HG03378 (cell line): ENCODE data around the gene PPIH.
"Not testable (repeated sequence)": the region's sequence is repeated elsewhere in the genome, so short reads cannot be mapped to it uniquely, and the experiment has no call there.

ENCODE experiments used
- ATAC-seq: cut with Tn5 transposase; IDR thresholded peaks from one replicate; pipeline ENCODE4 v1.9.1; 2021; ENCODE audit warnings: mild to moderate bottlenecking, moderate library complexity; ENCODE audit not compliant: unreplicated experiment

Gene PPIH

GRCh38 chr1:42681741-42682483 lies 23.7 kb downstream of the PPIH start, which contains the start of gene YBX1:
TSS of gene YBX1 (plus strand) at chr1:42682418. CDS start at chr1:42682566, 148 bp downstream.
- peak; percentile 93 for ATAC-seq

GRCh38 chr1:42682484-42682738 lies 24.2 kb downstream of the PPIH start:
- not testable (repeated sequence) for ATAC-seq

GRCh38 chr1:42682739-42683531 lies 24.7 kb downstream of the PPIH start:
- ATAC-seq: no peak

- ATAC-seq: no peak
Observed at GRCh38 chr1:42684139-42684538, 25.9 kb downstream of the PPIH start.

- ATAC-seq: no peak
Observed at GRCh38 chr1:42686418-42686817, 28.2 kb downstream of the PPIH start.

- ATAC-seq: no peak
Observed at GRCh38 chr1:42689912-42690311, 31.7 kb downstream of the PPIH start.

GRCh38 chr1:42690477-42691156 lies 32.4 kb downstream of the PPIH start:
- ATAC-seq: no peak

GRCh38 chr1:42691157-42691498 lies 32.9 kb downstream of the PPIH start:
- no peak for ATAC-seq

- no peak for ATAC-seq
Observed at GRCh38 chr1:42692461-42692860, 34.2 kb downstream of the PPIH start.

- ATAC-seq: no peak
Observed at GRCh38 chr1:42692911-42693310, 34.7 kb downstream of the PPIH start.

GRCh38 chr1:42698081-42698813 lies 40.0 kb downstream of the PPIH start:
- no peak for ATAC-seq

- no peak for ATAC-seq
Observed at GRCh38 chr1:42700006-42700405, 41.8 kb downstream of the PPIH start.

- ATAC-seq: no peak
Observed at GRCh38 chr1:42703888-42704464, 45.8 kb downstream of the PPIH start.

- not testable (repeated sequence) for ATAC-seq
Observed at GRCh38 chr1:42712808-42713207, 54.6 kb downstream of the PPIH start.

GRCh38 chr1:42713293-42713692 lies 55.1 kb downstream of the PPIH start:
- ATAC-seq: no peak

GRCh38 chr1:42714441-42714840 lies 56.2 kb downstream of the PPIH start:
- not testable (repeated sequence) for ATAC-seq

- ATAC-seq: no peak
Observed at GRCh38 chr1:42720868-42721267, 62.6 kb downstream of the PPIH start.

GRCh38 chr1:42721926-42722325 lies 63.7 kb downstream of the PPIH start:
- no peak for ATAC-seq

GRCh38 chr1:42722403-42722802 lies 64.2 kb downstream of the PPIH start:
- not testable (repeated sequence) for ATAC-seq

GRCh38 chr1:42723511-42723910 lies 65.3 kb downstream of the PPIH start:
- no peak for ATAC-seq

- not testable (repeated sequence) for ATAC-seq
Observed at GRCh38 chr1:42725820-42726219, 67.6 kb downstream of the PPIH start.
